IMR-90 (cell line): Measurements from ENCODE around the gene CATSPER4. TPM values are rescaled to one million over a fixed set of nuclear protein-coding genes. Genes with fewer than 3 reads are reported as not detected.

Source experiments
- ATAC-seq: fragments of 200-7000 bp; cut with Tn5 transposase; 2 replicates; pipeline ENCODE4 v1.9.1; 2020; ENCODE audit warnings: low read depth, mild to moderate bottlenecking, moderate library complexity
- BruUV-seq: library from RNA; stranded (reverse); fragments of 400-500 nt; replicated peaks from 2 replicates; lab custom pipeline; 2021; lab: Mats Ljungman, UMichigan
- CTCF ChIA-PET: fragments of 300-600 bp; formaldehyde crosslinking; extraction: SDS; loops from one replicate; lab custom pipeline; 2021; ENCODE audit warnings: antibody characterized with exemption; lab: Yijun Ruan, JAX
- POLR2A ChIA-PET: fragments of 300-600 bp; sonication (Branson Sonifier 250); formaldehyde crosslinking; loops from one replicate; lab custom pipeline; 2022; ENCODE audit warnings: antibody characterized with exemption; ENCODE audit not compliant: unreplicated experiment; lab: Charles Lee
- DNase-seq: peaks from one replicate; pipeline ENCODE4 v3.0.0; 2013
- H2AFZ ChIP-seq: replicated peaks from 2 replicates; pipeline ENCODE3; 2013; ENCODE audit warnings: low read length, mild to moderate bottlenecking; ENCODE audit not compliant: poor library complexity
- H2AK5ac ChIP-seq: 2 replicates; pipeline ENCODE4 v1.6.1; 2013; ENCODE audit warnings: low read depth, low read length, inconsistent platforms
- H2AK9ac ChIP-seq: replicated peaks from 2 replicates; pipeline ENCODE3; 2013; ENCODE audit warnings: mild to moderate bottlenecking, low read depth, low read length, moderate library complexity; ENCODE audit not compliant: poor library complexity
- H2BK120ac ChIP-seq: 2 replicates; pipeline ENCODE4 v1.6.1; 2013; ENCODE audit warnings: low read depth, low read length, inconsistent platforms
- H2BK15ac ChIP-seq: 3 replicates; pipeline ENCODE4 v1.6.1; 2013; ENCODE audit warnings: low read depth, low read length, inconsistent platforms
- H2BK20ac ChIP-seq: 2 replicates; pipeline ENCODE4 v1.6.1; 2013; ENCODE audit warnings: low read depth, mild to moderate bottlenecking, inconsistent platforms, low read length, moderate library complexity
- H2BK5ac ChIP-seq: 2 replicates; pipeline ENCODE4 v1.6.1; 2013; ENCODE audit warnings: mild to moderate bottlenecking, low read depth, low read length, inconsistent platforms; ENCODE audit not compliant: poor library complexity, severe bottlenecking
- H3K14ac ChIP-seq: replicated peaks from 2 replicates; pipeline ENCODE4 v1.6.1; 2013; ENCODE audit warnings: low read depth, low read length, inconsistent platforms
- H3K18ac ChIP-seq: 2 replicates; pipeline ENCODE4 v1.6.1; 2013; ENCODE audit warnings: low read depth, low read length, control low read depth
- H3K23ac ChIP-seq: 2 replicates; pipeline ENCODE4 v1.6.1; 2013; ENCODE audit warnings: low read depth, low read length, inconsistent platforms
- H3K27ac ChIP-seq: 2 replicates; pipeline ENCODE4 v1.5.1; 2013; ENCODE audit warnings: mild to moderate bottlenecking, control low read depth, low read length; ENCODE audit not compliant: insufficient read depth
- H3K27me3 ChIP-seq: 2 replicates; pipeline ENCODE4 v1.6.1; 2013; ENCODE audit warnings: low read length; ENCODE audit not compliant: control insufficient read depth, insufficient read depth
- H3K36me3 ChIP-seq: 2 replicates; pipeline ENCODE4 v1.6.1; 2013; ENCODE audit warnings: low read length, mixed read lengths; ENCODE audit not compliant: control insufficient read depth, insufficient read depth
- H3K4ac ChIP-seq: 2 replicates; pipeline ENCODE4 v1.6.1; 2013; ENCODE audit warnings: low read depth, low read length, inconsistent platforms
- H3K4me1 ChIP-seq: 2 replicates; pipeline ENCODE4 v1.6.1; 2013; ENCODE audit warnings: low read length, mixed read lengths; ENCODE audit not compliant: control insufficient read depth, insufficient read depth
- H3K4me2 ChIP-seq: 2 replicates; pipeline ENCODE4 v1.6.1; 2013; ENCODE audit warnings: low read depth, mild to moderate bottlenecking, control low read depth, low read length, moderate library complexity
- H3K4me3 ChIP-seq: 2 replicates; pipeline ENCODE4 v1.5.1; 2013; ENCODE audit warnings: low read depth, mild to moderate bottlenecking, control low read depth, low read length, moderate library complexity; ENCODE audit not compliant: insufficient read depth
- H3K56ac ChIP-seq: 2 replicates; pipeline ENCODE4 v1.6.1; 2013; ENCODE audit warnings: low read length, inconsistent platforms; ENCODE audit not compliant: insufficient read depth; ENCODE audit errors: extremely low read depth
- H3K79me1 ChIP-seq, 2 experiments: 2 replicates each; pipeline ENCODE4 v1.6.1; 2013; ENCODE audit warnings: low read length in 2 of 2, inconsistent platforms in 1 of 2, low read depth in 1 of 2
- H3K9ac ChIP-seq: 2 replicates; pipeline ENCODE4 v1.6.1; 2013; ENCODE audit warnings: low read depth, low read length, control low read depth
- H3K9me1 ChIP-seq: 2 replicates; pipeline ENCODE4 v1.6.1; 2013; ENCODE audit warnings: low read length, inconsistent platforms; ENCODE audit not compliant: insufficient read depth
- H3K9me3 ChIP-seq: 2 replicates; pipeline ENCODE4 v1.6.1; 2013; ENCODE audit warnings: low read length; ENCODE audit not compliant: control insufficient read depth, insufficient read depth
- H4K20me1 ChIP-seq: 2 replicates; pipeline ENCODE4 v1.6.1; 2013; ENCODE audit warnings: low read length, inconsistent platforms; ENCODE audit not compliant: insufficient read depth
- H4K5ac ChIP-seq: 2 replicates; pipeline ENCODE4 v1.6.1; 2013; ENCODE audit warnings: mild to moderate bottlenecking, low read depth, low read length, control low read depth
- H4K8ac ChIP-seq, 2 experiments: 2 replicates each; pipeline ENCODE4 v1.6.1; 2013; ENCODE audit warnings: low read depth in 2 of 2, low read length in 2 of 2, control low read depth in 1 of 2, inconsistent platforms in 1 of 2
- H4K91ac ChIP-seq: 2 replicates; pipeline ENCODE4 v1.6.1; 2013; ENCODE audit warnings: low read depth, low read length, inconsistent platforms; ENCODE audit not compliant: insufficient read depth
- CEBPB ChIP-seq: IDR thresholded peaks from 2 replicates; pipeline ENCODE4 v1.6.1; 2012; ENCODE audit warnings: low read depth, low read length, improper control_type of control experiment
- CTCF ChIP-seq: conservative IDR thresholded peaks from 2 replicates; pipeline ENCODE4 v1.5.1; 2012; ENCODE audit warnings: mild to moderate bottlenecking, low read depth, low read length, improper control_type of control experiment
- NFE2L2 ChIP-seq: fragments of 150-350 bp; IDR thresholded peaks from 2 replicates; pipeline ENCODE4 v1.6.1; 2016; ENCODE audit warnings: low read depth, mild to moderate bottlenecking, low read length
- WGBS, 2 experiments: methylation state at CpG; one replicate each; pipeline versions ENCODE4 v1.1.5 to v1.1.7; 2013; ENCODE audit warnings: missing lambda C conversion rate in 2 of 2; ENCODE audit not compliant: insufficient read length in 1 of 2; ENCODE audit errors: extremely low coverage in 2 of 2; 5-methylcytosine and 5-hydroxymethylcytosine counted together
- dilution Hi-C: fragments of 300-500 bp; cut with HindIII; formaldehyde crosslinking; loops from one replicate; pipeline ENCODE4 v1.14.3; 2018; ENCODE audit warnings: low sequenced_read_pairs; ENCODE audit not compliant: unreplicated experiment
- in situ Hi-C: fragments of 300-500 bp; cut with MboI; formaldehyde crosslinking; loops from 3 replicates; pipeline ENCODE4 v1.14.3; 2019; ENCODE audit warnings: low sequenced_read_pairs, inconsistent platforms, mixed read lengths
- intact Hi-C: fragments of 100-400 bp; cut with micrococcal nuclease; formaldehyde crosslinking; loops from 2 replicates; pipeline ENCODE4 v1.10.0; 2022
- polyA plus RNA-seq, 3 experiments: library from polyadenylated mRNA; depleted of rRNA; stranded (reverse); fragments of >200 nt; gene quantifications; 2 replicates each; pipeline ENCODE4 v1.2.3, GENCODE V29; 2012; ENCODE audit warnings: low replicate concordance in 1 of 3
- total RNA-seq: library from RNA; depleted of rRNA; stranded (reverse); fragments of >200 nt; gene quantifications from 2 replicates; pipeline ENCODE4 v1.2.3, GENCODE V29; 2012

Gene CATSPER4
- total and polyA plus RNA-seq, 2 of the 4 experiments (the other 2 are of a cell fraction) = not detected

DNA sequence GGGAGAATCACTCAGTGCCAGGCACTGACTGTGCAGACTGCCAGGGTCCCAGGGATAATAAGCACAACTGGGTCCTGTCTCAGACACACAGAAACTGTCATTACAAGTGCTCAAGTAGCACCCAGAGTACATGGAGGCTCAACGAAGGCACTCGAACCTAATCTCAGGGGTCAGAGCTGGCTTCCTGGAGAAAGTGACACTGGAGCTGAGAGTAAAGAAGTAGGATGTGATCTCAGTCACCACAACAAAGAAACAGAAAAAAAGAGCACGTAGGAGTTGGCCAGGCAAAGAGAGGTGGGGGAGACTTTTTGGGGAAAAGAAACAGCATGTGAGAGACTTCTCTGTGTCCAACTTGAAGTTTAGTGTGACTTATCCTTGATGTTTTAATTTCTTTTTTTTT lies 1.3 kb downstream of the CATSPER4 start:
- no peak overlapping the region for H3K9ac ChIP-seq
- H3K4ac ChIP-seq = no peak overlapping the region
- H3K23ac ChIP-seq = no peak overlapping the region
- H3K27ac ChIP-seq = no peak overlapping the region
- ATAC-seq (no peak), DNase-seq (no peak)
- H2AFZ ChIP-seq = no peak overlapping the region
- intact Hi-C loops = no loop called here
- no peak overlapping the region for H3K18ac ChIP-seq
- ChIA-PET CTCF (no interaction called here), POLR2A (no interaction called here)
- no peaks in the 10 kb centered on the region for H3K79me1 ChIP-seq
- H4K20me1 ChIP-seq = no peaks in the 10 kb centered on the region
- no peaks in the 10 kb centered on the region for H3K9me3 ChIP-seq
- H3K27me3 ChIP-seq = peaks cover 18% of the 10 kb centered on the region
- no peak overlapping the region for H3K14ac ChIP-seq
- in situ Hi-C loops = no loop called here
- H2BK20ac ChIP-seq = no peak overlapping the region
- no peaks in the 10 kb centered on the region for H3K36me3 ChIP-seq
- H2BK5ac ChIP-seq = no peak overlapping the region
- H4K5ac ChIP-seq = no peak overlapping the region
- H4K8ac ChIP-seq = no peak overlapping the region
- H3K4me1 ChIP-seq = no peaks in the 10 kb centered on the region
- no peak overlapping the region for H4K91ac ChIP-seq
- no peak overlapping the region for H3K56ac ChIP-seq
- no peak overlapping the region for H3K4me2 ChIP-seq
- no peak overlapping the region for H3K4me3 ChIP-seq
- BruUV-seq = no TSS peak
- H2BK120ac ChIP-seq = no peak overlapping the region
- no peak overlapping the region for H2AK5ac ChIP-seq
- H2BK15ac ChIP-seq = no peak overlapping the region
- no peak overlapping the region for H2AK9ac ChIP-seq
- no peak for TF ChIP-seq CTCF
- no peak for TF ChIP-seq CEBPB
- no peak for TF ChIP-seq NFE2L2
- WGBS, 2 experiments = 0% methylated on average over 1 of the region's 3 CpGs; no CpG with 5 or more reads in 1 of the 2 experiments
- dilution Hi-C loops = no loop called here
- no peaks in the 10 kb centered on the region for H3K9me1 ChIP-seq
